AG09309 (cell line): ENCODE results near the gene FABP2.
"Not testable (repeated sequence)": the region's sequence is repeated elsewhere in the genome, so short reads cannot be mapped to it uniquely, and the experiment has no call there.

ENCODE experiments used
- DNase-seq: peaks from one replicate; pipeline ENCODE4 v3.0.0-alpha.2; 2010; ENCODE audit warnings: low read depth
- H3K4me3 ChIP-seq: 2 replicates; pipeline ENCODE4 v1.5.1; 2011; ENCODE audit warnings: mild to moderate bottlenecking, low read depth, low read length, moderate library complexity; ENCODE audit not compliant: control insufficient read depth
- CTCF ChIP-seq: IDR thresholded peaks from 2 replicates; pipeline ENCODE4 v1.5.1; 2011; ENCODE audit warnings: mild to moderate bottlenecking, low read depth, low read length, inconsistent platforms; ENCODE audit not compliant: insufficient read depth, control insufficient read depth; ENCODE audit errors: missing control alignments

FABP2 gene

DNA sequence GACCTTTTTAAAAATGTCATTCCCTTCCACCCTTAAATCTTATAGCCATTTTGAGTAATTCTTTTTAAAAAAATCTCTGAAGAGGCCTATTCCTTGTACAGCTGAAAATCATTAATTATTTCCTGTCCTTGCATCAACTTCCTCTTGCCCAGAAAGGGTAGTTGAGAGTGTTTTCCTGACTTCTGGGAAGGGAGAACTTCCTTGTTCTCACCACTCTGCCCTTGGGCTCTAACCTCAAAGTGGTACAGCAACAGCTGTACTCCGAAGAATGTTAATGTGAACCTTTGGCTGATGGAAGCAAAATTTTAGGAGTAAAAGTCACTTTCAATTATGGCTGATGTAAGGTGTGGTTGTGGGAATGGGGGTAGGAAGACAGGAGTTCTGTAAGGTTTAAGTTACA lies 15.1 kb upstream of the FABP2 start:
- no peak for DNase-seq
- H3K4me3 ChIP-seq: no peak overlapping the region
- TF ChIP-seq CTCF: no peak

GRCh38 chr4:119336332-119336979 lies 14.5 kb upstream of the FABP2 start:
- DNase-seq, H3K4me3 ChIP-seq: not testable (repeated sequence)

GRCh38 chr4:119329835-119330620 lies 8.1 kb upstream of the FABP2 start:
- no peak overlapping the region for H3K4me3 ChIP-seq
- no peak for TF ChIP-seq CTCF
- DNase-seq: no peak

DNA sequence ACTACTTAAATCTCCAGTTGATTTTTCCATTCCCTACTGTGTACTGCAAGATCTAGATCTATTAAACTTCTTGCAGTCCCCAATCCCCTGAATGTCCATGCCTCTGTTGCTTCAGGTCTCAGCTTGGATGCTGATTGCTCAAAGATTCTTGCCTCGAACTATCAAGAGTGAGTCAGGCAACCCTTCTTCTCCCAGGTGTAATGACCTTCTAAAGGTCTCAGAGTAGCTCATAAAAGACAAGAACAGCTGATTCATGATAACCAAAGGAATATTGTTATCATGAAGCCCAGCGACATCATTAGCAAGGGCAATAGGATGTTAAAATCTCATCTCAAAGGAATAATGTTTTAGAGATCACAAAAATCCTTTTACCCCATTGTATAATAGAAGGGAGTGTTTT lies 6.8 kb upstream of the FABP2 start:
- DNase-seq: no peak
- no peak overlapping the region for H3K4me3 ChIP-seq
- TF ChIP-seq CTCF: no peak

DNA sequence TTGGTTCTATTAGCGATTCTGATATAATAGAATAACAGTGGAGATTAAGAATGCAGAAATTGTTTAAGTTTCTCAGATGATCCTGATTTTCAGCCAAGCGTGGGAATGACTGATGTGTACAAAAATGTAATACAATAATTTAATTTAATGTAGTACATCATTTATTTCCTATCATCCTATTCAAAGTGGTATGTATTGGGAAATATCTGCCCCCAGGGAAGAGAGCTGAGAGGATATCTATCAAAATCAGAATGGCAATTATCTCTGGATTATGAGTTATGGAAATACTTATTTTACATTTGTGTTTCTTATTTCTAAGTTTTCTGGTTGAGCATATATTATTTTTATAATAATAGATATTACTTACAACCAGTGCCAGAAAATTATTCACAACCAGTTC lies 3.9 kb downstream of the FABP2 start:
- DNase-seq: no peak

GRCh38 chr4:119315036-119315435 lies 6.9 kb downstream of the FABP2 start:
- no peak overlapping the region for H3K4me3 ChIP-seq
- TF ChIP-seq CTCF: no peak
- no peak for DNase-seq

More for the DNA sequence above, 3.9 kb downstream of the FABP2 start:
- no peak overlapping the region for H3K4me3 ChIP-seq
- no peak for TF ChIP-seq CTCF

- no peak overlapping the region for H3K4me3 ChIP-seq
- no peak for DNase-seq
- peak; percentile 55 for TF ChIP-seq CTCF
These were observed 7.6 kb downstream of the FABP2 start for GRCh38 chr4:119314356-119314755.
